HG03280 (cell line): Measurements from ENCODE around the gene KIDINS220.

Experiments used
- ATAC-seq: cut with Tn5 transposase; IDR thresholded peaks from one replicate; pipeline ENCODE4 v1.9.1; 2021; ENCODE audit warnings: mild to moderate bottlenecking, moderate library complexity; ENCODE audit not compliant: unreplicated experiment

KIDINS220 gene

DNA sequence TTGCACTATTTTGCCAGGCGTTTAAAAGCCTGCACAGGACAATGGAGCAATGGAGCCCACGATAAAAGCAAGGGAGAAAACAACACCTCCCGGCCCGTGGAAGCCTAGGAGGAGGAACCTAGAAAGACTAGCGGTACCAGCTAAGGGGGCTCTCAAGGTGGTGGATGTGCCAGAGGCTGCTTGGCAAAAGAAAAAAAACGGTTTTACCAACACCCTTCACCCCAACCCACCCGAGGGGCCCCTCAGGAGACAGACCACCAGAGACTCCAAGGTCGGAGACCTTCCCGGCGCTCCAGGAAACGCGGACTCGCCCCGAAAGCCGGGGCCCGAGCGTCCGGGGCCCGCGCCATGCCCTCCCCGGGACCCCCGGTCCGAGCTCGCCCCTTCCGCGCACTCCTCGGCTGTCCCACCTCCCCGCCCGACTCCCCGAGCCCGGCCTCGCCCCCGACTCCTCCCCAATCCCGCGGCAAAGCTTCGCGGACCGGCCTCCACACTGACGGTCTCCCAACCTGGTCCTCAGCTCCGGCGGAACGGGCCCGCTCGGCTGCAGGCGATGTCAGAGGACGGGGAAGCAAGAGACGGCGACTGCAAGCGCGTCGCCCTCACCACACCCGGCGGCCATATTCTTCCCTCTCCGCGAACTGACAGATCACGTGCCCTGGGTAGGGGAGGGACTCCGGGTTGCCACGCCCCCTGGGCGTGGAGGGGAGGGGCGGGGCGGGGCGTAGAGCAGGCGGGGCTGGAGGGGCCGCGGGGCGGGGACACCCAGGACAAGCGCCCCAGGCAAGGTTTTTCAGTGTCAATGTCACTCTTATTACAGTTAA, at the start of gene KIDINS220:
TSS of gene KIDINS220 (minus strand) at position 643 of the 824 bp plus-strand sequence. CDS start 10,520 bp downstream, outside the sequence.
- ATAC-seq: peak; percentile 95

DNA sequence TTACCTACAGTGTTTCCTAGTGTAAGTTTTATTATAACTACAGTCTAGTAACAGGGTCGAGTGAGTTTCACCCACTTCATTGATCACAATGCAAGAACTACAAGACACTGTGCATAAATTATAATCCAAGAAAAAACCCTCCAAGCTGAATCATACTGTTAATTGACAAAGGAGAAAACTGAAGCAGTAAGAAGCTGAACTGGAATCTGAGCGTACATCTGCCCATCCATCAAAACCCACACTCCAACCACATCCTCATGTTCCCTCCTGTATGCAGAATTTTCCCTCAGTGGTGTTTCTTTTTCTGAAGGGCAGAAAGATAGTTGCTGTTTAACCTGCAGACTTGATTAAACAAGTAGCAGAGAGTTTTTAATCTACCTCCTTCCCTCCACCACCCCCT, 49.5 kb upstream of the KIDINS220 start:
- no peak for ATAC-seq

DNA sequence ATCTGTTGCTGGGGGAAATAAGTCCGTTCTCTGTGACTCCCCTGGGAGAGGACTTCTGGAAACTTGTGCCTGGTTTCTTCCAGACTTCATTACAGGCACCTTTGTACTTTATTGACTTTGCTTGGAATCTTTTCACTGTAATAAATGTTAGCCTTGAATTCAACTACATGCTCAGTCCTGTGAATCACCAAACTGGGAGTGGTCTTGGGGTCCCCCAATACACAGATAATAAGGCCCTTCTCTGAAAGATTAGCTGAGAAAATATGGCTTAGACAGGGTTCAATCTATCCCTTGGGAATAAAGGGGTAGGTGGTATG, 48.7 kb upstream of the KIDINS220 start:
- no peak for ATAC-seq

DNA sequence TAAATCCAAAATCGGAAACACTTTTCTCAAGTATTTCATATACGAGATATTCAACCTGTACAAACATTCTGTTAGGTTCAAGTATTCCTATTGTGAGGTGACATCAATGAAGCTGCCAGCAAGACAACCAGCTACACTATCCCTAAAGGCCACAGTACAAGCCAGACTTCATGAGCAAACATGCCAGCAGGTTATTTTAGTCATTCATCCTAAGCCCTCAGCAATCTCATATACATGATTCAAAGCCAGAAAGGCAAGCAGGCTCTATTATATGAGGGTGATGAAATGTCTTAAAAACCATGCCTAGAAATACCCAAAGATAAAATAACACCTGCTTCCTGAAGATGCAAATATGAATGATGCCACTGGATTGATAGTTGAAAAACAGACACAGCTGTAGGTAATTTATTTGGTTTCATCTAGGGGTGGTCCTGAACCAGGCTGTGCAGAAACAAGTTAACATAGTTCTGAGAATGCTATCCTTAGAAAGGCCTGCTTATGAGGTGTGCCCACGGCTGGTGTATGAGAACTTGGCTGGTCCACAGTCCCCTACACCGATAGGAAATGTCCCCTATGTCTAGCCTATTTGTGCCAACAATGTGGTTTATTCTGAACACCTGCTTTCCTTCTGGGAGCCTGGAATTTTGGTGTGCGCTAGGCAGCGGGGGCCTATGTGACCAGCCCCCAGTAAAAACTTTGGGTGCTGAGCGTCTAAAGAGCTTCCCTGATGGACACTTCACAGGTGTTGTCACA, 48.2 kb upstream of the KIDINS220 start:
- ATAC-seq: no peak

DNA sequence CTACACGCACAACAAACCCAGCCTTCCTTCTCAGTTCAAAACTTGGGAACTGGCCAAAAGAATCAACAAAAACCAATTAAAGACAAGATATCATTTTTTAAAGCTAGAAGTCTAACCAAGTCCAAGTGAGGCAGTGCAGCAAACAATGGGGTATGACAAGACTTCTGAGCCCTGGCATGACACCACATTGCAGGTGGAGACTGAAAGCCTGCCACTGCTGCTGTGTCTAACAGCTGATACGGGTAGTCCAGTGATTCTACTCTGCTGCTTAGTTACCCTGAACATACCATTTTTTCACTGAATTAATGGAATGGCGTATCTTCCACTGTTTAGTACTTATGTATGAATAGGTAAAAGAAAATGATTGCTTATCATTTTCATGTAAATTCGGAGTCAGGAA, 47.4 kb upstream of the KIDINS220 start:
- ATAC-seq: no peak

DNA sequence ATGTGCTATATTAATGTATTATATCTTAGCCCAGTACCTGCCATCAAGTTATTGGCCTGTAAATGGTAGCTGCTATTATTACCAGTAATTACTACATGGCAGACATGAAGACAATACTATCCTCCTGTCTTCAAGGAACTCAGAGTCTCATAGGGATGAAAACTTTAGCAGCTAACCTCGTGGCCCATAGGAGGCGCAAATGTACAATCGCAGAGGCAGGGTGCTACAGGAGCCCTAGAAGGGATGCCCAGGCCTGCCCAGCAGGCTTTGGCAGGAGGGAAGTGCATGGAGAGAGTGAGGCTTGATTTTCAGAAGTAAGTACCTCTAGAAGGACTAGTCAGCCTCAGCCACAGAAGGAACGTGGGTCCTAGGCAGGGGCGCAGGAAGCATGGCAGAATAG, 44.7 kb upstream of the KIDINS220 start:
- ATAC-seq: no peak

DNA sequence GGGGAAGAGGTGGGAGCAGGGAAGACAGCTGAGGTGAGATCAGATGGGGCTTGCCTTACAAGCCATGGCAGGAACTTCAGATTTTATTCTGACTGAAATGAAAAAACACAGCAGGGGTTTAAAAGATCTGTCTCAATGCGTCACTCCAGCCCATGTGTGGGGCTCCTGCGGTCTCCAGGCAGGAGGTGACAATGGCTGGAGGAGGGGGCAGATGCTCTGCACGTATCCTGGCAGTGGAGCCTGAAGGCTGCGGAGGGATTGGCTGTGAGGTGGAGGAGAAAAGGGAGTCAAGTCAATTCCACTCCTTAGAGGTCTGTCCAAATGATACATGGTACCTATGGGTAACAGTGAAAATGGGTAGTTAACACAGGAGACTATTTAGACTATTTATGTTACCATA, 40.5 kb upstream of the KIDINS220 start:
- ATAC-seq: no peak

DNA sequence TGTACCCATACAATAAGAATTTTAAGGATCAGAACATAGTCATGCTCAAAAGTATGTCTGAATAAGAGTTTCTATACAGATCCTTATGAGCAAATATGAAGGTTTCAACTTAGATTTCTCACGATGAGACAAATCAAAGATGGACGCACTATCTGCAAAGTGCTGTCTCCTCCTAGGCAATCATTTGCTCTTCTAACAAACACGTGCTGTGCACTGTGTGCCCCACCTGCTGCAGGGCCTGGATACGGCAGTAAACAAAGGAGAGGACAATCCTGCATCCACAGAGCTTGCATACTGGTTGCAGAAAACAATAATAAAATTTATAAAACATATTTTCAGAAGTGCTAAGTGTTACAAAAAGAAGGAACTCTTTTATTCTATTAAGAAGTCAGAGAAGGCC, 39.9 kb upstream of the KIDINS220 start:
- no peak for ATAC-seq

DNA sequence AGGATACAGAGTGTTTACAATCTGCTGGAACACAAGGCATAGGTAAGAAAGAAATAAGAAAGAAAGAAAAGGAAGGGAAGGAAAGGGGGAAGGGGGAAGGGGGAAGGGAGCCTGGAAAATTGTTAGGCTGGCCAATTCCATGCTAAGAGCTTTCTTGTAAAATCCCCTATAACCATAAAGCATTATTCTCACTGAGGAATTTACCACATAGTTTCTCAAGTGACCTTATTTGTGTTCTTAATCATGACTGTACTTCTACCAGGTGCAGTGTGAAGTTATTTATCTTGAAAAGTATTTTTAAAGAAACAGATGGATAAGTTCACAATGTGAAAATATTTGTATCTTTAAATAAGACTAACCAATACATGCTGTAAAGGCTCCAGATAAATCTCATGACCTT, 39.2 kb upstream of the KIDINS220 start:
- no peak for ATAC-seq

DNA sequence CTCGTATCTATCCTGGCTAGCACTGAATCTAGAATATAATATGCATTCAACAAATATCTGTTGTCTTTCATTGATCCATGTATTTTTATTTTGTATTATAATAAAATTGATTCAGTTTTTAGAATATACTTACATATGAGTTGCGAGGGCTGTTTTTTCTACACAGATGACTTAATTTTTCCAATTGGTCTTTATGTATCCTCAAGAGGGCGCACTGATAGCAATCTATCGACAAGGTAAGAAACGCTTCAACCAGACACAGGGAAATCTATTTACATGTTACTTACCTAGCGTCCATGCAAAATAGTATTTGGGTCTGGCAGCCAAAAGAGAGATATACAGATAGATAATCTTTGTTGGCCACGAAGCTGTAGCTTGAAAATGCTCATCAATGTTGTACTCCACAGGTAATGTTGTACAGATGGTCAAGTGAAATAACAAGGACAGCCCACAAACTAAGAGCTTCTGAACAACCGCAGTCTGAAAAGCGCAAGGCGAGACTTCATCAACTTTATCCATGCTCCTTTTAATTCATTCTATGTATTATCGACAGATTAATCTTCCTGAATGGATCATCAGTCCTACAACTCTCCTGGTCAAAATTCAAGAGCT, 35.5 kb upstream of the KIDINS220 start:
- ATAC-seq: no peak

DNA sequence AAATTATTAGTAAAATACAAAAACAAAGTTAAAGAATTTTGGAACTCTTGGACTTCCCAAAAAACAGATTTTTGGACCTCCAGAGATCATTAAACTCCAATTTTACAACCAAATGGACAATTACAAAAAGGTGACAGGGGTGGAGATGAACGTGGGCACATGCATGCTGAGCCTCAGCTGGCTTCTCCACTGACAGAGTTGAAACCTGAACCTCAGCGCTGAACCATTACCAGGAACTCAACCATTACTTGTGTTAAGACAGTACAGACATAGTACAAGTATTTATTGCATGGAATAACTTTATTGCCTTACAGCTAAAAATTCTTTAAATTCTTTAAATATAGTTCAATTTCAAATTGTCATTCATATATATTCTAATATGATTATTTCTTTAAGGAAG, 33.0 kb upstream of the KIDINS220 start:
- no peak for ATAC-seq

DNA sequence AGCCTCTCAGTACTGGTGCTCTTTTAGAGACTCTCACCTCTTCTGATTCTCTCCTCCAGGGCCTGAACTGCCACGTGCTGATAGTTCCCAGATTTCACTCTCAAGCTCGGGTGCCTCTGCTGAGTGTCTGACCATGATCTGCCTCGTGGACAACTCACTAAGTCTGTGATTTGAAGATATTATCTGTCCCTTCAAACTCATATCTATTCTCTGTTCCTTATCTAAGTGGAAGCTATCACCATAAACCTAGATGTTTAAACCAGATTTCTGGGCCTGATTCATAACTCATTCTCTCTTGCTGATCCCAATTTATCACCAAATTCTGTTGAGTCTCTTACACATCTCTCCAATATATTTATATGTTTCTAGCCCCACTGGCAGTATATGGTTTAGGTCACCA, 29.9 kb upstream of the KIDINS220 start:
- ATAC-seq: no peak

DNA sequence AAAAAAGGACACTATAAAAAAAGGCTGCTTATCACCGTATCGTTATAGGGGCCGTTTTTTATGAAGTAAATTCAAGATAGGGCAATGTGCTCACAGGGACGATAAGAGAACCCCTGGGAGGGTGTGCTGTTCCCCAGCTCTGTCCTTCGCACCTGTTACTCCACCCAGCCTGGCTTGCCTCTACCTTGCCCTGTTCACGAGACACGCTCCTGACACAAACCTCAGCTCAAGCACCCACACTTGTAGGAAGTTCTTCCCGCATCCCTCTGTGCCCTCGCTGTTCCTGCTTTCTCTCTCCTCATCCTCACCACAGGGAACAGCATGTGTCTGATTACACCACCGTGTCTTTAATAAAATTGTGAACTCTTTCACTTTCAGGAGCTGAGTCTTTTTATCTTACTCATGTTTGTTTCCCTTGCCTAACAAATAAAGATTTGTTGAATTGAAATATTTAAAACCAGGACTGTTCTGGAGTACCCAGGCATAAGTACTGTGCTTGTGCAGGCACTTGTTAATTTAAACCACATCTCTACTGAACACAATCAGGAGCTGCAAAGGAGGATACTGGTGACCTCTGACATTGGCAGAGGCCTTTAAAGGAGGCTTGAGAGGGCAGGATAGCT, 26.0 kb upstream of the KIDINS220 start:
- ATAC-seq: no peak

DNA sequence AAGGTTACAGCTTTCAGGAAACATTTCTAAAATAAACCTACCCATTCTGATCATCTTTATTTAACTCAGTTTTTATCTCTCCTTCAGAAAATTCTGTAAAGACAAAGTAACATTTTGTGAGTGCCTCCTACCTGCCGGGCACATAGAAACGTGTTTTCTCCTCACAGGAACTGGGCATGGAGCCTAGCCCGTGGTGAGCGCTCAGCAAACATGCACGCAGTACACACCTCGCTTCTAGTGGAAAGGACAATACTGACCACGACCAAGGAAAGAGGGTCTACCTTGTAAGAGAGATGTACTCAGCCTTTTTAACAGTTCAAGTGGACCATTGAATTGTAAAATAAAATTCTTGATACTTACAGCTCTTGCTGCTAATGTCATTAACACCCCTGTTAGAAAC, 24.8 kb upstream of the KIDINS220 start:
- ATAC-seq: no peak

DNA sequence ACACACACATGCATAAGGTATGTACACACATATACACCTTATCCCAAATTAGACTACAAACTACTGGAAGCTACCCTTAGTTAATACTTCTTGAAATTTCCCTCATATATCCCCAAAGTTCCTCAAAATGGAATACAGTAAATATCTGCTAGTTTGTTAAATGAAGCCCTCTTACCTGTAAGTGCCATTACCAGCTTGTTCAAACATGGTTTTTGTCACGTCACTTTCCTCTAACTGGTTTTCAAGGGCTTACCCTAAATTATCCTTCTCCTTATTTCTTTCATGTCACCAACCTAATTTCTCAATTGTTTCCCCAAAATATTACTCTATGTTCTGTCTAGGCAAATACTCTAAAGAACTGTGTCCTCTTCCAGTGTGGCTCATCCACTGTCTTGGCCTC, 24.4 kb upstream of the KIDINS220 start:
- ATAC-seq: no peak

DNA sequence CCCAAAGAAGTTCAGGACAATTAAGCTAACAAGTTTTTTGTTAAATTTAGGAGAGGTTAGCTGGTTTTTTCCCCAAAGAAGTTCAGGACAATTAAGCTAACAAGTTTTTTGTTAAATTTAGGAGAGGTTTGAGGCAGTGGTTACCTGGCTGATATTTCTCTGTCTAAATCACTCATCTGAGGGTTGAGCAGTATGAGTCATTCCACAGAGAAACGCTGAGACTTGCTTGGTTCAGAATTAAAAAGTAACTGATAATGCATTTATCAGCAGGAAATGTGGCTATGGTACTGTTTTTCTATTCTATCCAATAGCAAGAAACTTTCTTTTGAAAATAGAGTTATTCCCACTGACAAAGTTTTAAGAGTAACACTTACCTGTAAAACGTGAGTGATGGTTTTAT, 22.8 kb upstream of the KIDINS220 start:
- ATAC-seq: no peak

DNA sequence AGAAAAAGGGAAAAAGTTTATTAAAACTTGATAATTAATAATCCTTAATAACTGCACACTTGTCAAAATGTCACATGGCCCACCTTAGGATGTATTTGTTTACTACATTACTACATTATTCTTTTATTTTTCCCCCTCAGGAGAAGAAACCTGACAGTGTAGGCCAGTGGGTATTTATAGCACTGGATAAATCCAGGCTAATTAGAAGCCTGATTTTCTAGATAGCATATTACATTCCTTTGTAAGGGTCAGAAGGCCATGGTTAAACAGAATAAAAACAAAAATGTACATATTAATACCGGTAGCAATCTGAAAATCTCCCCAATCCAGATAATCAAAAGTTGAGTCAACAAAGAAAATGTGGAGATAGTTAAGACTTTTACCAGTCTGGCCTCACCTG, 21.5 kb upstream of the KIDINS220 start:
- no peak for ATAC-seq

DNA sequence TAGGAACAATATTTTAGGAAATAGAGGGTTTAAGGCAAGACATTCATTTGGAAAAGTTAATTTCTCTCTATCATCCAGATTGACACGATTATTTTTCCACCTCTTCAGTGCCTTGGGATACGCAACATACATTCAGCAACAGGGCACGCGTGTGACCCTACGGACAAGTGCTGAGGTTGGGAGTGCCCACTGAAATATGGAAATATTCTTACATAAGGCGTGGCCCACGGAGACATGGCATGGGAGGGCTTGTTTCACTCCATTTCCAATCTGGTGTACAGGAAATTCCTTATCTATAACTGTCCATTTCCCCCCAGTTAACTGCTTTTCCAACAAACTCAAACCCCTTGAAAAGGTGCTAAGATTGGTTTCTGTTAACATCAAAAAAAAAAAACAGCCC, 20.9 kb upstream of the KIDINS220 start:
- ATAC-seq: no peak

DNA sequence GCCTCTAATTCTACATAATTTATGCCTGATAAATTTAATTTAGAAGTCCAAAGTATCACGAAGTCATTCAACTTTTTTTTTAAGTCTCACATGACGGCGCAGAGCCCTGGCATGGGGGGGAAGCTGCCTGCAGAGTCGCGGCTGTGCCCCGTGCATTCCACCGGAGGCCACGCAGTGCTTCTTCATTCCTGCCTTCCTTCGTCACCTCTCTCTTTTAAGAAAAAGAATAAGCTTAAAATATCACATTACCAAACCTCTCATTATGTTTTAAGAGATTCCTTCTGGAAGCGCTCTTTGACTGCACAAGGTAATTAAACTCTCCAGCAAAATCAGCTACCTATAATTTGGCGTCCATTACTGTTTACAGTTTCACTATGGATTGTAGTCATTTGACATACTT, 20.3 kb upstream of the KIDINS220 start:
- ATAC-seq: no peak

DNA sequence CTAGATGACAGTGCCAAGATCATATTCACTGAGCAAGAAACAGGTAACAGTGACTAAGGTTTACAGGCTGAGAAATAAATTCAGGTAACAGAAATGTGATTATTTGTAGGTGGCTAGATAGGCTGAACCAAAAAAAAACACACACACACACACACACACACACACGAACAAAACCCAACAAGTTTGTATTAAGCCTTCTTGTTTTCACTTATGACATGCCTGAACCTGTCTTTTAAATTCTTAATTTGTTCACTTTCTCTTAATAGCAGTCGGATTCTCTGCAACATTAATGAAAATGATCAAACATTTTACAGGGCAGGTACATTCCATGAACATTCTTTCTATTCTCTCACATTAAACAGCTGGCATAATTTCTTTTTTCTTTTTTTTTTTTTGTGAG, 18.8 kb upstream of the KIDINS220 start:
- no peak for ATAC-seq

DNA sequence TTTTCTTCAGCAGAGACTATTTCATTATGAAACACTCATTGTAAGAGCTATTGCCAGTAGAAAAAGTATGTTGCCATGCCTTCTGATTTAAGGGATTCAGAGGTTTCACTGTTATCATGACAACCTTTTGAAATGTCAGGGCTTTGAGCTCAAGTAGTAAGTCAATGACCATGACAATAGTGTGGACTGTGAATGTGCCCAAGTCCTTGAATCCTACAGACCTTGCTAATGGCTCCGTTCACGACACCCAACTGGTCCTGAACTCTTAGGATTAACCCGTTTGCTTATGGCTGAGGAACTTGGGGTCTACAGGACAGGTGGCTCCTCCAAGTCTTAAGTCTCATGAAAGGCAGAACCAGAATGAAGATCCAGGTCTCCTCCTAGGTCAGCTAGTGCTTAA, 17.6 kb upstream of the KIDINS220 start:
- no peak for ATAC-seq

DNA sequence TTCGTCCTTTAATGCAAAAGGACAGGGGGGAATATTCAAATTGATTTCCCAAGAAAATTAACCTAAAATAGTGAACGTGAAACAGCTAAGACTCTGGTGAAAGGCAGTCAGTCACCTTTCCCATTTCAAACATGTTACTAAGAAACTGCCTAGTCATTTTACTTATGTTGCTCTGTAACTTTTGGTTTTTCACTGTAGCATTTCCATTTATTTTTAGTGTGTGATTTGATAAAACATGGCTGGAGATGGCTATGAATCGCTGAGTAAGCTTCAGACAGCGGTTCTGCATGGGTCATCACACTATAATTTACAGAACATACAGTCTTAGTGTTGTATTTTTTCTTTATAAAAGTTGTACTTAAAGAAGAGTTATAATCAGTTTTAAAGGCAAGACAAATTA, 16.0 kb upstream of the KIDINS220 start:
- ATAC-seq: no peak
